ELR (cell line): Measurements from ENCODE around the gene ZMYND8.

Source experiments
- DNase-seq: peaks from one replicate; pipeline ENCODE4 v3.0.0-alpha.2; 2015; ENCODE audit warnings: low read depth

The ZMYND8 gene

DNA sequence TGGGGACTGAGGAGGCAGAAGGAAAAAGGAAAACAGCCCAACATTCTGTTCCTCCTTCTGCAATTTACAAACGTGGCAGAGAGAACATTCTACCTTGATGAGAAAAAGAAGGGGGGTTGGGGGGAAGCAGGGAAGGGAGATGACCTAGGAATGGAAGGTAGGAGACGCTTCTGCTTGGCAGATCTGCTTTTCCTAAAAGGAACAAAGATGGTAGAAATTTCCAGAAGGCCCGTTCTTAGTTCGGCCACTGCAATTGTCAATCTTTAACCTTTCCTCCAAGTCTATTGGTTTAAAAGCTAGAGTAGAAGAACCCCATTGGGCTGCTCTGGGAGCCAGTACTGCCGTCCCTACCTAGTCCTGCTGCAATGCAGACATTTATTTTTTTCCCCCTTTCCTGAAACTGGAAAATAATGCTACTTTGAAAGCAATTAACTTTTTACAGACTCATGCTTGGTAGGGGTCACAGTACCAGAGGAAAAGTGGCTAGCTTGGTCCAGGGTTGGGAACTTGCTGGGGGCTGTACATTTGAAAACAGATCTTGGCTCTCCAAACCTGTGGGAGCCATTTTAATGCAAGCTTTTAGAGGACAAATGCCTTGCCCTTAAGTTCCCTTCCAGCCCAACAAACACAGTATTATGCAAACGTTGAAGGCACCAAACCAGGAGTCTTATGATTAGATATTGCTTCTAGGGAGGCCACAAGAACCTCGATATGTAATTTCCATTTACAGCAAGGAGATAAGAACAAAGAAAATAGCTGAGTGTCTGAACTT, 2.6 kb downstream of the ZMYND8 start:
- no peak for DNase-seq

DNA sequence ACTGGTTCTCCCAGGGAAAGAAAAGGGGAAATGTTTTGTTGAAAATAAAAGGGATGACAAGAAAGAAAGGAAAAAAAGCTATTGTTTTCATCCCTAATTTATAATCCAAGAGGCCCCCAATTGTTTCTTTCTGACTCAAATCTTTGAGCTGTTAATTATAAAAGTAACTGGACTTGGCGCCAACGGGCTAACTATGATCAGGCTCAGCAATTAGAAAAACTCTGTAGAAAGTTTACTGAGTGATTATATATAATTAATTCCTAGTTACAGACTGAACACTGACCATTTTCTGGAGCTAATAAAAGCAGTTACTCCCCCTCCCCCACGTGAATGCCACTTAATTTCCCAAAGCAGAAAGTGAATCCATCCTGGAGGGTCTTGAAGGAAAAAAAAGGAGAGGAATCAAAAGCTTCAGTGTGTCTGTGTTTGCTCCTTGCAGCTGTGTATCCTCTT, 3.2 kb downstream of the ZMYND8 start:
- no peak for DNase-seq

DNA sequence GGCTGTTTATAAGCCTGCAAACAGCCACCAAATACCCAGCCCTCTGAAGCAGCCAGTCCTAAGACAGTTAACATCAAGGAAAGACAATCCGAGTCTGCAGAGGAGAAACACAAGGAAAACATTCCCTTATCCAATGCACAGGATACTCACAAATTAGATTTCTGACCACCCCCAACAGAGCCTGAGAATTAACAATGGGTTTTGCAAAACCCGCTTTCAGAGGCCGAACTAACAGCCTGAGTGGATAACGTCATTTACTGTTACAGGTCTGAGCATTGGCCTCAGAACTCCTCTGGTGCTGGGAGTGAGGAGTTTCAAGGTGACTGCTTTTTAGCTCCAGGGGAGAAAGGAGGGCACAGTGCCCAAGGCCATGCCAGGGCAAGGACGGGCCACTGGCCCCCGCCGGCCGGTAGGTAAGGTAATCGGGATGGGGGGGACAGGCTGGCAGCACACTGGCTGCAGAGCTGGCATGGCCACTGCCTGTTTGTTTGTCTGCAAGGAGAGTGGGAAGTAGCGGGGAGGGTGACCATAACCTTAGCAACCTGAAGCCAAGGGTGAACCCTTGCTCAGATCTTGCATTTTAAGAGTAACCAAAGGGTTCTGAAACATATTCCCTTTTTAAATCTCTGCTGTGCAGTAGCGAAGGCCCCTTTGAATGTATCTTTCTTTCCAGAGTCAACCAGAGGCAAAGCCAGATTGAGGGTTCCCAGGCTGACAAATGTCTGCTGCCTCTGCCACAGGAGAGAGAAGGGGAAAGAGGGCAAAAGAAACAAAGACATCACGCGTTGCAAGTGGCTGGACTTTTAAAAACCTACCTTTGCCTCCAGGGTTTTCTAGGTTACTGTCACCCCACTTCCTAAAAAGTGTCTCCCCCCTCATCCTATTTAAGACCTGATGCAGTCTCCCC, 3.9 kb downstream of the ZMYND8 start:
- DNase-seq: no peak

DNA sequence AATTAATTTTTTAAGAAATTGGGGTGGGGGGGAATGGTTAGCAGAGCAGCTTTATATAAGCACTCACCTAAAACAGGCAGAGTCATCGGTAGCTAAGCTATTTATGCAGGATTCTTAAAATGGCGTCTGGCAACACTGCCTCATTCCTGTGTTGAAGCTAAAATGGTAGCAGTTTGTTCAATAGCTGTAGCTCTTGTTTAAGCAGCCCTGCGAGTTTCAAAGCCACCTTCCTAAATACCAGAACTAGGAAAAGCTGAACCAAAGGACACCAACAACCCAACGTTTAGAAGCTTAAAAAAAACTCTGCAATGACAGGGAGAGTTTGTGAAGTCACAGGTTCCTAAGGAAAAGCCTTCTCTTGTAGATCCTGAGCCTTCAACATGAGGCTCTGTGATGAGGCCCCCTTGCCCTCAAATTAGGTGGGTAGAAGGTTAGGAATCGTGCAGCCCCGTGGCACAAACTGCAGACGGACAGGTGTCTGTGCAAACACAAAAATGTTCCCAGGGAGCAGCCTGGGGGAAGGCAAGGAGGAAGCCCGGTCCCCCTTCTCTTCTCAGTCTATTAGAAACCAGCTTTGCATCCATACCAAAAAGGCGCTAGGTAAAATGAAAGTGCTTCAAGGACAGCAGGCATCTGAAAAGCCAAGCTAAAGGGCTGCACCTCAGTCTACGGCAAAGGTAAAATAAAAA, 4.7 kb downstream of the ZMYND8 start:
- peak; percentile 52 for DNase-seq

DNA sequence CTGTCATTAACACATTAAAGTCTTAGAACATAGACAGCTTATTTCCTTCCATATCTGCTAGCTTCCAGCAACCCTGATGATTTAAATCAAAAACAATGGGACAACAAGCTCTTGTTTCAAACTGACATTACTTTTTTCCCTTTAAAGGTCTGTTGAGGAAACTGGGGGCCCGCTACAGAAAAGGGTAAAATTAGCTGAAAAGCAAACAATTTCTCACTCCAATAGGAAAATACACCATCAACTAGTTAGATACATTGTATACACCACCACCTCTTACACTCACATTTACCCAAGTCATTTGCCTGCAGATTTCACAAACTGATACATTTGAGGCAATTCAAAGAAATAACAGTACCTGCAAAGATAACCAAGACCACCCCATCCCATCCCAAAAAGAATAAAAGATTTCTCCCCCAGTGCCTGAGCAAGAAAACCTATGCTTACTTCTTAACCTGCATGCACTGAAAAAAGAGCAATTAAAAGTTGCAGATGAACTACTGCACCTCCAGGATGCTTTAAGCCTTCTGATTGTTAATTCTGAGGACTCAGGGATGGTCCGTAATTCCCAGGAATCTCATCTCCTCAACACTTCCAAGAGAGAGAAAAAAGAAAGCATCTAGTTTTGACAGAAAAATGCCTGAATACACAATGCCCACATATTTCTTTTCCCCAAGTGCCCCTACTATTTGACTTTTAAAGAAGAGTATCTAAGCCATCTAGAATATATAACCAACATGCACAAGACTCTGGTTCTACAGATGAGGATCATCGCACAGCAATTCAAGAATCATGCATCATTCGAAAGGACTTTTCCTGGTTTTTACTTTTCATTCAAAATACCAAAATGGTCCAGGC, 5.6 kb downstream of the ZMYND8 start:
- no peak for DNase-seq

DNA sequence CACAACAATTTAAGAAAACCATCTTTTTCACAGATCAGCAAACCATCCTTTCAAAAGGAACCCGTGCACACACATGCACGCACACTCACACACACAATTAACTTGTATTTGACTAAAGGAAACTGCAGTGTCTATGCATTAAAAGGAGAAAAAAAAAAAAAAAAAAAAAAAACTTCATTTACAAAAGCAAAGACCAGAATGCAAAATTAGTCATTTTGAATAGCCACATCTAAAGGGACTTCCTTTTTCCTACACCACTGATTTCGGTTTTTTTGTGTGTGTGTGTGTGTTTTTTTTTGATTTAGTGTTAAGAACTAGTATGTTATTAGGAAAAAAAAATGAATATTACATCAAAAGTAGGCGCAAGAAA, 6.3 kb downstream of the ZMYND8 start:
- no peak for DNase-seq

DNA sequence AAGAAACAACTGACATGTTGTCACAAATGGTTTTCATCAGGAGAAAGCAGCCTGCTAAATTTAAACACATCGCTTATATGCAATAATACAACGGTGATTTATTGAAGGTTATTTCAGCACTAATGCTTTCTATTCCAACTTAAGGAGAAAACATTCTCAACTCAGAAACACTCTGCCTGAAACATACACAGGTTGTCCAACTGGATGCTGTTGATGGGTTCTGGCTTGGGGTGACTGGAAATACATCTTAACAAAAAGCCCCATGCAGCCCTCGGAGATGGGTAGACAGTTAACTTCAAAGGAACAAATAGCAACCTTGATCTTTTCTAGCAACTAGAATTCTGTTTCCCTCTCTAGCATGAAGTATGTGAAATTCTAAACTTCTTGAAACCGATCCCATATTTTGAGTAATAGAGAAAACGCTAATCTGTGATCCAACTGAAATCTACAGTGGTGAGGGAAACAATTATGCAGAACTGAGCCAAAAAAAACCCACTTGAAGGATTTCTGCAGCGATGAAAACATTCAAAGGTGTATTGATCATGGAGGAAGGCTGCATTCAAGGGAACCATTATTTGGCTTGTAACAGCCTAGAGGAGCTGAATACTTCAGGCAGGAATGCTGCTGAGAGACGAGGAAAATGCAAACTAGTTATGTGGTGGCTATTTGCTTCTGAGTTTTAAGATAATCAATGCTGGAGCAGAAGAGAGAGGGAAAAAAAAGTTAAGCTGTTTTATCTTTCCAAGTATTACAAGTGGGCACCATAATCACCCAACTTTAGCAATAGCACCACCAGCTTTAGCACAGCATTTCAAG, 6.9 kb downstream of the ZMYND8 start:
- DNase-seq: no peak

DNA sequence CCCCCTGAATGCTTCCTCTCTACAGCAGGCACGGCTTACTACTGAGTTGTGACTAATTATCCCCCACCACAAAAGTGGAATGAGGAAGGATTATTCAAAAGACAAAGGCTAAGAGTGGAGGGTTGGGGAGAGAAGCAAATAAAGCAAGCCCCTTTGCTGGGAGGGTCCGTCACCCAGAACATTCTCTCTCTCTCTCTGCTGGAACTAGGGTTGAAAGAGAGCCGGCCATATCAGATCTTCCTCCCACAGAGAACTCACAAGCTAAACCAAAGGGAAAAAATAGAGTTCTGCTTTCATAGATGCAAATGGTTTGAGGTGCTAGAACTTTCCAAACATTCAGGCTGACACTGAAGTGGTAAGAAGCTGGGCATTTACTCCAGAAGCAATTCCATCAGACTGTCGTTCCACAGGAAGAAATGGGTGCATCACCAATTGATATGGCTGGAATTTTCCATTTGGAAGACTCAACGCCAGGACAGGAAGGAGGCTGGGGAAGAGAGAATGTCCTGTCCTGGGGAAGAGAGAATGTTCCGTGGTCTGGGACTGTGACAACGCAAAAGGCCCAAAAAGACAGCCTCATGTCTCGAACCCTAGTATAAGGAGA, 7.9 kb downstream of the ZMYND8 start:
- no peak for DNase-seq

DNA sequence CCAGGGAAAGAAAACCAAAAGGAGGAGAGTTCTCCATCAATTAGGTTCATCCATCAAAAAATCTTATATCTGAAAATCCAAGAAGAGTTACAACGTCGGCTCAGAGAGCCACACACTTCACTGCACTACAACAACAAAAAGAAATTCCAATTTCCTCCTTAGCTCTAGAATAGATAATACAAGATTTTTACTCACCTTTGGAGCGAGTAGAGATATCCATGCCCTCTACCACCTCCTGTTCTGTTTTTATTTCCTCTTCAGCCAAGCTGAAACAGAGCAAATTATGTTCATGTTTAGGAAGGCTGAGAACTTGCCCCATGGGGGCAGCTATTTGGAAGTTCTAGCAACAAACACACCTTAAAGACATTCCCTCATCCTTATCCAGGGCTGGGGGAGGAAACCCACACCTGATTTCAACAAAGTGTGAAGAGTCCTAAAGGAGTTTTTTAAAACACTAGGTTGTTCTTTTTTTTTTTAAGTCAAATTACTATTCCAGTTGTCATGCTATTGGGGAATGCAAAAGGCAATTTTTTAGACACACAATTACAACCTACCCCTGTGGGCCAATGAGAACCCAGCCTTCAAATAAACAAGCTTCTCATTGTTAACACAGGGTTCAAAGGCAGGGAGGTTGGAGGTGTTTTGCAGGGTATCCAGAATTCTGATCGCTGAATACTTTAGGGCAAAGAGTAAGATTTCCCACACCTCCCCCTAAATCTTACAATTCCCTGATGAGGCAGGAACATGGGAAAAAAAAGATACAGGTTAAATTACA, 8.7 kb downstream of the ZMYND8 start:
- no peak for DNase-seq

DNA sequence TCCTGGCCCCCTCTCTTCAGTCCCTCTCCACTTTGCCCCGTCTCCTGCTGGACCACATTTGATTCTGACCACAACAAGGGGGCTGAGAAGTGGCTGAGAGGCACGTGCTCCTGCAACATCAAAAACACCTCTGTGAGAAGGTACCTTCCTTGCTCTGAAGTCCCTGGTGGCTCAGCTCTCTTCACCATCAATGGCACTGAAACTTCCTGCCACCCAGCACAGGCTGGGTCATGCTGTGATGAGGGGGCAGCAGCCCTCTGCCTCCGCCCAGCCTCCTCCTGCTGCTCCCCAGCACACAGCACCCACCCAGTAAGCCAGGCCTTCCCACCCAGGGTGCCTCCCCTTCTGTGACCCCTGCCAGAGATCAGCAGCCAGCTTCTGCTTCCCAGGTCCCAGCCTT, 10.3 kb downstream of the ZMYND8 start:
- no peak for DNase-seq

DNA sequence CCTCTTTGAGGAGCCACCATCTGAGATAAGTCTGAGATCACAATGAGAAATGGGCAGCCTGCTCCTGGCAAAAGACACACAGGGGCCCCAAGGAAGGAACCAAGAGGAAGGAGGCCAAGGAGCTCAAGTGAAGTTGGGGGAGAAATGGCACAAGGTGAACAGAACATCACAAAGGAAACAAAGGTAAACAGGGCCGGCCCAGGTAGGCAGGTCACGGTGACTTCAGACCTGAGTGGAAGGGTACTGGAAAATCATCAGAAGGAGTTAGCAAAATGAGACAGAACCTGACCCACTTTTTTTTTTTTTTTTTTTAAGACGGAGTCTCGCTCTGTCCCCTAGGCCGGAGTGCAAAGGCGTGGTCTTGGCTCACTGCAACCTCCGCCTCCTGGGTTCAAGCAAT, 11.3 kb downstream of the ZMYND8 start:
- DNase-seq: no peak

DNA sequence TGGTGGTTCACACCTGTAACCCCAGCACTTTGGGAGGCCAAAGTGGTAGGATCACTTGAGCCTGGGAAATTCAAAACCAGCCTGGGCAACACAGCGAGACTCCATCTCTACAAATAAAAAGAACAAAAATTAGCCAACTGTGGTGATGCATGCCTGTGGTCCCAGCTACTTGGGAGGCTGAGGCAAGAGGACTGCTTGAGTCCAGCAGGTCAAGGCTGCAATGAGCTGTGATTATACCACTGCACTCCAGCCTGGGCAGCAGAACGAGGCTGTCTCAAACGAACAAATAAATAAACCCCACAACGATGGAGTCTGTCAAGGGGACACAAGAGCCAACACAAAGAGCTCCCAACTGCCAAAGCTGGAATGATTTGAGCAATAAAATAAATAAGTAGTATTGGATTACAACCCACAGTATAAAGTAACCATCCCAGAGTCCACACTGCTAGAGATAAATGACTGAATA, 13.5 kb downstream of the ZMYND8 start:
- DNase-seq: no peak

DNA sequence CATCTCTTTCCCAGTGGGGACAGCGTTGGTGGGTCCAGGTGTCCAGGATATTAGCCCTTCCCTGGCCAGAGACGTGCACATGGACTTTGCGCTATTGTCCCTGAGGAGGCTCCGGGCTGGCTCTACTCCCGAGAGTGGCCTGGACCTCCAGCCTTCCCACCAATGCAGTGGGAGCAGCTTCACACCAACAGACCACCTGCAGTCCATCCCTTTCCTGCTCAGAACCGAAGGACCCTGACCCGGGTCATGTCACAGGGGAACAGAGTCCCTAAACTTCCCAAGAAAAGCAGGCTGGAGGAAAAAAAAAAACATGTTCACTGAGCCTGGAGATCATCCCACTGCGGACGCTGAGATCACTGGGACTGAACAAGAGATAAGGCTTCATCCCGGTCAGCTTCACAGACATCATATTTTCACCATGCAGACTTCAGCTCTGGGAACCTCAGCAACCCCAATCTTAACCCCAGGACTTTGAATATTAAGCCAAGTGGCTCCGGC, 18.3 kb downstream of the ZMYND8 start:
- DNase-seq: no peak

DNA sequence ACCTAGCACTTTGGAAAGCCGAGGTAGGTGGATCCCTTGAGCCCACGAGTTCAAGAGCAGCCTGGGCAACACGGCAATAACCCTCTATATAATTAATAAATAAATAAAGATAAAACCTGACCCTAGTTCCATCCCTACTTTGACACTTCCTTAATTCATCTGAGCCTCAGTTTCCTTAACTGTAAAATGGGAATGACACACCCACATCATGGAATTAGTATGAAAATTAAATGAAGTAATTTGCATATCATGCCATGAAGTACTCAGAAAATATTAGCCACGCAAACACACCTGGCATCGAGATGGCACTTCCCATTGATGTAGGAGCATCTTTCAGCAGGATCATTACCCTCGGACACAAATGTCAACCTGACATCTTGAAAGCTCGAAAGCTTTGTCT, 19.1 kb downstream of the ZMYND8 start:
- no peak for DNase-seq

DNA sequence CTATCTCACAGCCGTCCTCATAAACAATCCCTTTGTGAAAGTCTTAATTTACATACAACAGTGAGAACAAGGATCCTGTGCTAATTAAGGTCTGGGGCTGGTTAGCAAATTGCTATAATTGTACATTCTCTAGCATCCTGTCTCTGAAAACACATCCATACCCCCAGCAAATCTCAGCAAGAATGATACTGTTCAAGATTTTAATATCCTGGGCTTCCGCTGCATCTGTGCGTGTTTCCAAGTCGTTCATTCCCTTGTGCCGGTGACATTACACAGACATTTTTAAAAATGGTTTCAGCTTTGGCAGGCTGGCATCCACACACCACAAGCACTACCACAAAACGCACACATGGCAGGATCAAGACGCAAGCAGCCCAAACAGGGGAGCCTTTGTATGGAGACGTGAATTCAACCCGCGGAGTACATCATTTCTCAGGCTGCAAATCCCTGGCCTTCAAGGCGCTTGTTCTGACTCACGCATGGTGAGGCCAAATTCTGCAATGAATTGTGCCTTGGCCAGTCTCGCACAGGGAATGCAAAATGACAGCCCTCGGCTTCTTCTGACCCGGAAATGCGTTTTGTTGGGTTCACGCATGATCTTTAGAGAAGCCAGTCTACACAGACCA, 20.3 kb downstream of the ZMYND8 start:
- peak; percentile 95 for DNase-seq

DNA sequence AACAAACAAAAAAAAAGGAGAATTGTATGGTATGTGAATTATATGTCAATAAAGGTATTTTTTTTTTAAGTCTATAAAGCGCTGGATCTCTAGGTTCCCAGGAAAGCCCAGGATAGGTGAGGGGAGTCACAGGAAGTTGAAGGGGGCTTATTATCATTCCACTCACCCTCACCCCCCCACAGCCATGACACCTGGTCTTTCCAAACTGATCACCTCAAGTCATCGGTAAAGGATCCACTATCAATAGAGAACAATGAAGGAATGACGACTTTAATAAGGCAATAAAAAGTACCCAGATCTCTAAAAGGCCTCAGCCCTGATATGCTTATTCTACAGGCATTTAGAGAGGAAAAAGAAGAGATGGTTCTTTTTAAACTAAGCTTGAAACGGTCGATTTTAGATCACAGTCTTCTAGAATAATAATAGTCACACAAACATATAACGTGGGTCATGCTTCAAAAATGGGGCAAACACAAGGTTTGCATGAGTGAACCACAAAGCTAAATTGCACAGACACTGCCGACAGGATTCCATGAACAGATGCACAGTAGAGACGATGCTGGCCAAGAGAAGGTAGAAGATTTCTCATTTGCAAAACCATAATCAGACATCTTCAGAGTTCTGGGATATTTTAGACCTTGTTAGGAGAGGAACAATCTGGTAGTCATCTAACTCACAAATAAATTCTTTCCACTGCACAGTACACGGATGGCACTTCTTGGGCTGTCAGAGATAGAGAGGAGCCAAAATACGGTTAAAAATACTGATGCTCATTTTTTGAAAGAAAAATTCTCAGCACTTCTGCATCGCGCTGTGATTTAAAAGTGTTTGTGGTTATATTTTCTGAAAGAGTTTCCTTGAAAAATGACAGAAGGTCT, 21.0 kb downstream of the ZMYND8 start:
- peak; percentile 62 for DNase-seq

DNA sequence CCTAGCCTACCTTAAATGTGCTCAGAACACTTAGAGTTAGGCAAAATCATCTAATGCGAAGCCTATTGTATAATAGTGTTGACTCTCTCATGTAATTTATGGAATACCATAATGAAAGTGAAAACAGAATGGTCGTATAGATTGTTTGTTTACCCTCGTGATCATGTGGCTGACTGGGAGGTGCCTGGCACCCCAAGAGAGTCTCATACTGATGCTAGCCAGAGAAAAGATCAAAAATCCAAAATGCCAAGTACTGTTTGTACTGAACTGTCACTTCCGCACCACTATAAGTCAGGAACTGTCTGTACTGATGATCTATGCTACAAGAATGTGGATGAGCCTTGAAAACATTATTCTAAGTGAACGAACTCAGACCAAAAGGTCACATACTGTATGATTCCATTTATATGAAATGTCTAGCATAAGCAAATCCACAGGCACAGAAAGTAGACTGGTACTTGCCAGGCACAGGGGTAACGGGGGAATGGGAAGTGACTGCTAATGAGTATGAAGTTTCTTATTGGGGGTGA, 22.4 kb downstream of the ZMYND8 start:
- peak; percentile 100 for DNase-seq
